HCT116 (cell line): ENCODE results near the gene DRAXIN. TPM values are rescaled to one million over a fixed set of nuclear protein-coding genes. Genes with fewer than 3 reads are reported as not detected.

Experiments used
- ATAC-seq: fragments of 200-7000 bp; cut with Tn5 transposase; 2 replicates; pipeline ENCODE4 v1.9.1; 2020; ENCODE audit warnings: mild to moderate bottlenecking, moderate library complexity
- BruUV-seq: library from RNA; stranded (reverse); fragments of 400-500 nt; replicated peaks from 2 replicates; lab custom pipeline; 2021; lab: Mats Ljungman, UMichigan
- CTCF ChIA-PET: fragments of 300-600 bp; sonication (Branson Sonifier 250); formaldehyde crosslinking; loops from one replicate; lab custom pipeline; 2021; ENCODE audit warnings: antibody characterized with exemption; lab: Charles Lee
- POLR2A ChIA-PET: fragments of 300-600, 350-600 bp; sonication (Branson Sonifier 250); formaldehyde crosslinking; loops from one replicate; lab custom pipeline; 2021; ENCODE audit warnings: antibody characterized with exemption; lab: Charles Lee
- RAD21 ChIA-PET, 2 experiments: fragments of 300-600 bp; sonication (Branson Sonifier 250); formaldehyde crosslinking; loops; one replicate each; lab custom pipeline; 2023; ENCODE audit warnings: low total read pairs in 2 of 2; ENCODE audit not compliant: uncharacterized antibody in 2 of 2, unreplicated experiment in 2 of 2, low non-redundant PET in 1 of 2; lab: Charles Lee
- DNase-seq: peaks from one replicate; pipeline ENCODE4 v3.0.0-alpha.2; 2010; ENCODE audit warnings: low read depth, low spot score
- H2AFZ ChIP-seq: fragments of 200-600 bp; shearing (Covaris generic), sonication (generic); 2 replicates; pipeline ENCODE4 v1.6.1; 2017; ENCODE audit warnings: low read depth, mixed run types, mixed read lengths, antibody characterized with exemption, low read length; ENCODE audit not compliant: poor library complexity, severe bottlenecking
- H3K27ac ChIP-seq: 2 replicates; pipeline ENCODE4 v1.5.1; 2012; ENCODE audit warnings: low read depth, low read length
- H3K27me3 ChIP-seq: fragments of 200-600 bp; sonication (generic); 2 replicates; pipeline ENCODE4 v1.6.1; 2016; ENCODE audit warnings: mixed run types, low read length, mixed read lengths; ENCODE audit not compliant: insufficient read depth
- H3K36me3 ChIP-seq, 2 experiments: fragments of 200-500 bp in 1 of 2; fragments of 200-600 bp in 1 of 2; sonication (Bioruptor generic) in 1 of 2; sonication (generic) in 1 of 2; 2 replicates each; pipeline versions ENCODE4 v1.5.1 to v1.6.1; 2014 to 2016; ENCODE audit warnings: low read length in 2 of 2, inconsistent platforms in 1 of 2, mixed read lengths in 1 of 2, mixed run types in 1 of 2; ENCODE audit not compliant: insufficient read depth in 2 of 2, control insufficient read depth in 1 of 2
- H3K4me1 ChIP-seq, 2 experiments: fragments of 200-600 bp in 1 of 2; sonication (generic) in 1 of 2; 2 replicates each; pipeline versions ENCODE4 v1.5.1 to v1.6.1; 2012 to 2017; ENCODE audit warnings: low read length in 2 of 2, inconsistent platforms in 1 of 2, mild to moderate bottlenecking in 1 of 2, mixed read lengths in 1 of 2, mixed run types in 1 of 2, moderate library complexity in 1 of 2; ENCODE audit not compliant: insufficient read depth in 2 of 2, control insufficient read depth in 1 of 2
- H3K4me2 ChIP-seq: fragments of 200-600 bp; sonication (generic); 2 replicates; pipeline ENCODE4 v1.6.1; 2017; ENCODE audit warnings: mixed run types, low read length, mixed read lengths
- H3K4me3 ChIP-seq, 2 experiments: fragments of 200-600 bp in 1 of 2; sonication (generic) in 1 of 2; replicated peaks in 1 of 2; 2 replicates each; pipeline ENCODE4 v1.5.1; 2011 to 2016; ENCODE audit warnings: low read length in 2 of 2, control low read depth in 1 of 2, low read depth in 1 of 2, mild to moderate bottlenecking in 1 of 2, mixed read lengths in 1 of 2, mixed run types in 1 of 2
- H3K79me2 ChIP-seq: fragments of 200-600 bp; sonication (generic); 2 replicates; pipeline ENCODE4 v1.6.1; 2017; ENCODE audit warnings: mild to moderate bottlenecking, mixed run types, low read length, moderate library complexity, mixed read lengths; ENCODE audit not compliant: insufficient read depth
- H3K9ac ChIP-seq: fragments of 200-600 bp; sonication (generic); 2 replicates; pipeline ENCODE4 v1.6.1; 2016; ENCODE audit warnings: low read length, mixed read lengths
- H3K9me2 ChIP-seq: fragments of 200-600 bp; sonication (generic), shearing (Covaris generic); 2 replicates; pipeline ENCODE4 v1.6.1; 2017; ENCODE audit warnings: mixed run types, mild to moderate bottlenecking, moderate library complexity; ENCODE audit not compliant: insufficient read depth
- H3K9me3 ChIP-seq, 2 experiments: fragments of 200-500 bp in 1 of 2; fragments of 200-600 bp in 1 of 2; sonication (Bioruptor generic) in 1 of 2; sonication (generic) in 1 of 2; 2 replicates each; pipeline ENCODE4 v1.6.1; 2014 to 2017; ENCODE audit warnings: low read length in 2 of 2, mixed read lengths in 2 of 2, inconsistent platforms in 1 of 2, low read depth in 1 of 2, mild to moderate bottlenecking in 1 of 2, mixed run types in 1 of 2, moderate library complexity in 1 of 2; ENCODE audit not compliant: control insufficient read depth in 1 of 2, insufficient read depth in 1 of 2
- H4K20me1 ChIP-seq: fragments of 200-600 bp; sonication (generic), shearing (Covaris generic); 2 replicates; pipeline ENCODE4 v1.6.1; 2017; ENCODE audit warnings: mixed run types, mild to moderate bottlenecking, moderate library complexity; ENCODE audit not compliant: insufficient read depth
- EZH2 ChIP-seq: fragments of 200-600 bp; sonication (generic); IDR thresholded peaks from 2 replicates; pipeline ENCODE4 v1.6.1; 2017; ENCODE audit warnings: antibody characterized with exemption, mixed run types
- EZH2phosphoT487 ChIP-seq: fragments of 200-600 bp; IDR thresholded peaks from 2 replicates; pipeline ENCODE4 v1.6.1; 2018; ENCODE audit warnings: antibody characterized with exemption, borderline replicate concordance
- SRF ChIP-seq: IDR thresholded peaks from 2 replicates; pipeline ENCODE4 v1.6.1; 2012; ENCODE audit warnings: low read depth
- TCF7L2 ChIP-seq: IDR thresholded peaks from 2 replicates; pipeline ENCODE4 v1.7.0; 2011; ENCODE audit warnings: borderline replicate concordance, inconsistent platforms; ENCODE audit not compliant: insufficient read depth, insufficient read length; ENCODE audit errors: extremely low read depth
- intact Hi-C: fragments of 100-400 bp; cut with micrococcal nuclease; formaldehyde crosslinking; loops from 2 replicates; pipeline ENCODE4 v1.10.0; 2022
- total RNA-seq: library from RNA; stranded (reverse); gene quantifications from one replicate; pipeline ENCODE4 v1.2.1, GENCODE V29; 2021; ENCODE audit not compliant: unreplicated experiment

DRAXIN gene
- total RNA-seq, 1 experiment from 2014 or later, result 0.47 TPM

GRCh38 chr1:11700601-11701467 is 9.3 kb downstream of the DRAXIN start:
- Histone ChIP-seq H3K36me3 (no peaks in the 10 kb centered on the region), H4K20me1 (no peaks in the 10 kb centered on the region), H3K4me2 (no peak overlapping the region), H3K4me3 (no peak overlapping the region), H3K4me1 (no peaks in the 10 kb centered on the region), H3K9ac (no peak overlapping the region), H2AFZ (no peak overlapping the region), H3K9me2 (no peaks in the 10 kb centered on the region), H3K9me3 (no peaks in the 10 kb centered on the region), H3K27me3 (no peaks in the 10 kb centered on the region), H3K79me2 (no peaks in the 10 kb centered on the region), H3K27ac (no peak overlapping the region)
- ChIA-PET POLR2A (no interaction called here), CTCF (no interaction called here), RAD21 (no interaction called here)
- ATAC-seq (no peak), DNase-seq (no peak)
- BruUV-seq, result no TSS peak
- intact Hi-C loops, result no loop called here
- TF ChIP-seq EZH2, result no peak
- no peak for TF ChIP-seq SRF
- TF ChIP-seq TCF7L2, result no peak

GRCh38 chr1:11701551-11701961 is 10.0 kb downstream of the DRAXIN start:
- Histone ChIP-seq H3K4me3 (no peak overlapping the region), H3K9ac (no peak overlapping the region), H3K4me1 (no peaks in the 10 kb centered on the region), H3K9me3 (no peaks in the 10 kb centered on the region), H3K27ac (no peak overlapping the region), H3K9me2 (no peaks in the 10 kb centered on the region)
- CTCF ChIA-PET, result no interaction called here
- ATAC-seq (no peak), DNase-seq (no peak)
- POLR2A ChIA-PET, result no interaction called here
- no peak for TF ChIP-seq EZH2phosphoT487
- TF ChIP-seq, all 23 proteins: peak for 0
- no peak overlapping the region for H2AFZ ChIP-seq
- no TSS peak for BruUV-seq
- RAD21 ChIA-PET, result no interaction called here
- H4K20me1 ChIP-seq, result no peaks in the 10 kb centered on the region
- no peaks in the 10 kb centered on the region for H3K27me3 ChIP-seq
- no peak overlapping the region for H3K4me2 ChIP-seq
- intact Hi-C loops, result no loop called here
- no peaks in the 10 kb centered on the region for H3K79me2 ChIP-seq
- H3K36me3 ChIP-seq, result no peaks in the 10 kb centered on the region
